Stimulated activated CD4-positive, alpha-beta T cell treated with anti-CD3 and anti-CD28 coated beads, Interleukin-4, amount 100 ng/mL, for 24 hours (primary cell): ENCODE measurements around the gene PDE4D.

Experiments used
- DNase-seq: peaks from one replicate; pipeline ENCODE4 v3.0.0-alpha.2; 2020

The PDE4D gene

DNA sequence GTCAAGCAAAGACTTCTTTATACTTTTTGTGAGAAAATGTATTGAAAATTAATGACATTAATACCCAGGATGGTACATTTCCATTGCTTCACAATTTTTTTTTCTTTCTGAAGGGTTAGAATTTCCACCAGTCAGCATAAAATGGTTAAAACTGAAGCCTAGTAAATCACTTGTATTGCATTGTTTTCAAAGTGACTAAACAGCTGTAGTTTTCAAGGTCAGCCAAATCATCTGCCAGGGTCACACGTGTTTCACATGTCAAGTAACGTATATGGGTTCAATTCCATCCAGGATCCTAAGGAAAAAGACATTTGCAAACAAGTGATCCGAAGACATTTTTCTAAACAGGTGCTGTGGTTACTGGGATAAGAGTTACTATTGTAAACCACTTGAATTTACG, 736.5 kb downstream of the PDE4D start:
- DNase-seq = no peak

GRCh38 chr5:59152701-59153245, 740.8 kb downstream of the PDE4D start:
- DNase-seq = no peak

DNA sequence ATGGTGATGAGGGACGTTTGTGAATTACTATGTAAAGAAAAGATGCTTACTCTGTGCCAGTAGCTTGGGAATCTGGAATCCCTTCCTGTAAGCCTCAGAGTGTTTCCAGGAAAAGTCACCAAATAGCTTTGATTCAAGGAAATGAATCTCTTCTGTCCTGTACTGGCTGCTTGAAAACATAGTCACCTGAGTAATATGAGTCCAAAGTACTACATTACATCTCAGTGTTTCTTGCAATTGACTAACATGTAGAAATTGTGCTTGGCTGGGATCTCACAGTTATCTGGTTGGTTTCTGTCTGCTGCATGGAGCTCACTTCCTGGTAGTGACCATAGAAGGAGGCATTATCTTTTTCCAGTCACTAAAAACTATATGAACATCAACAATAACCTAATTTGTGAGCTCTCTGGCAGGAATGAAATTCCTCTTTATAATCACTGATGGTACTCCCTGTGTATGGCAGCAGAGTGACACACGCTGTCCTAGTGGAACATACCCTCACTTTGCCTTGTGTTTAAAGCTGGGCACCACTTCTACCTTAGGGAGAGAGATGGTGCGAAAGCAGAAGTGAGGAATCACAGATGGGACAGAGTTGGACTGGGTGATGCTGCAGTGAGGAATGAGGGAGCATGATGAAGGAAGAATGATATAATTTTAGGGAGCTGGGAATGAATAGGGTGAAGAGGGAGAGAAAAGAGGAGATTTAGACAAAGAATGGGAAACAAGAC, 742.2 kb downstream of the PDE4D start:
- no peak for DNase-seq

- no peak for DNase-seq
These were observed 743.7 kb downstream of the PDE4D start for GRCh38 chr5:59149827-59150226.

- no peak for DNase-seq
These were observed 744.3 kb downstream of the PDE4D start for GRCh38 chr5:59149271-59149670.

GRCh38 chr5:59146729-59147128, 746.8 kb downstream of the PDE4D start:
- DNase-seq = no peak

- DNase-seq = no peak
These were observed 749.6 kb downstream of the PDE4D start for GRCh38 chr5:59143926-59144333.

- DNase-seq = no peak
These were observed 750.6 kb downstream of the PDE4D start for GRCh38 chr5:59142927-59143326.

DNA sequence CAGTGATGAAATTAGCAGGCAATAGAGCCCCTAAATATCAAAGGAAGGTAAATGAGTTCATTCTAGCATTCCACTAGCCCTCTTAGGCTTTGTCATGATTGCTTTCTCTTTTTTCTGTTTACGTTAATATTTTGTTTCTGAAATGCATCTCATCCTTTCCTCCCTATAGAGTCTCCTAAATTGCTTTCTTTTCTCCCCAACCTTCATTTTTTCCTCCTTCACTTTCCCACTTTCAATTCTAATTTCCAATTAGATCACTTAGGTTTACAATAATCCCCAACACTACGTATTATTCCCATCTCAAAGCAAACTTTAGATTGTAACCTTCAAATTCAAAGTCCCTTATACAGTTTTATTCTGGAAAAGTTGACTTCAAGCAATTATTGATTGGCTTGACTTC, 751.4 kb downstream of the PDE4D start:
- no peak for DNase-seq

DNA sequence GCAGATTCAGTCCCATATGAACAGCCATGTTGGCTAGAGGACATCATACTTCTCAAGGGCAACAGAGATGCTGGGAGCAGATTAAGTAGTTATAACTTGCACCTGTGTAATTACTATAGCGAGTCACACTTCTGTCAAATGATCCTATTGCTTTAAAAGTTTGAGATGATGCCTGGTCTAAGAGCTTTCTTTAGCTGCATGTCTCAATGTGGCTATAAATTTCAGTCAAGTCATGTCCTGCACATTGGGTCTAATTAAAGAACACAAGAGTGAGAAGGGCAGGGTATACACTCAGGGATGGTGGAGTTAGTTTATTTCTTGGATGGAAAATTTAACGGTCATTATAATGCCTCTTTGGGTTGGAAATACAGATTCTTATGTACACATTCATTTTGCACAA, 753.4 kb downstream of the PDE4D start:
- no peak for DNase-seq

GRCh38 chr5:59139695-59140094, 753.8 kb downstream of the PDE4D start:
- DNase-seq = no peak

GRCh38 chr5:59138509-59138908, 755.0 kb downstream of the PDE4D start:
- DNase-seq = no peak

GRCh38 chr5:59137846-59138245, 755.7 kb downstream of the PDE4D start:
- no peak for DNase-seq

GRCh38 chr5:59136549-59136948, 757.0 kb downstream of the PDE4D start:
- DNase-seq = no peak

DNA sequence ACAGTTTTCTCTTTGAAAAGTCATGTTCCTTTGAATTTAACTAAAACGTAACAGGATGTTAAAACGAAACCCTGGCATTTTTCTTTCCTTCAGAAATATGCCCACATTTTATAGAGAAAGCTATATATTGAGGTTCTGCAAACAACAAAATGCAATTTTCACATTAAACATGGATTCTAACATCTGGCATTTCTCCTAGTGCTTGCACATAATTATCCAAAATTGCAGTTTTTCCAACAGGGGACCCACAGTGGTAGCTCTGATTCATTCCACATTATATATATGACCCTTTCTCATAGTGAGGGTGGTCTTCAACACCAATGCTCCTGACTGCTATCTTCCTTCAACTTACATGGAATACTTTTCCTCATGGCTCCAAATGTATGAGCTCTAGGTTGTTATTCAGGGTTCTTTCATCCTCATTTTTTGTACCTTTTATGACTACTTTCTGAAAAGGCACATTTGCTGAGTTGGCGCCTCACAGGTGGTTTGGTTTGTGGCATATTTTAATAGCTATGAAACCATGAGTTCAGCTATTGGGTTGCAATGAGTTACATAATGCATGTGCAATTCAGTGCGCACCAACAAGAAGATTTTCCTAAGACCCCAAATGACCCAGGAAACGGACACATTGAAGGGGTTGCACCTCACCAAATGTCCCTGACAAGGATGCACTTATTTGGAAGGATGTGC, 758.9 kb downstream of the PDE4D start:
- DNase-seq = no peak

DNA sequence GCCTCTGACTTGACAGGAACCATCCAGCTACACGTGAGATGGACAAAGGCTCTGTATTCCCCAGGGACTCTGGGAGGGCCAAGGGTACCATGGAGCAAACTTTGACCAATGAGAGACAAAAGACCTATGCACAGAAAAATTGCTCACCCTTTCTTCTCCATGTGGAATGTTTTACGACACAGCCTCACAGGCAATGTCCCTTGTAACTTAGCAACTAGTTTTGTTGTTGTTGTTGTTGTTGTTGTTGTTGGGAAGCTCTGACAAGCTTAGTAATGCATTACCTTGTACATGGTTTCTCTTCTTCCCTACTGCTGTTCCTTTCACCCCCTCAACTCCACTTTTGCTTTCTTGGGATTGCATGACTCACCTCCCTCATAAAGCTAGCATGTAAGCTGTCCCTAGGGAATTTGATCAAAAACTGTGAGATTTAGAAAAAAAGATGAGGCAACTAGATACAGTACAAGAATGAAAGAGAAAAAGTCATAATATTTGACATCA, 759.7 kb downstream of the PDE4D start:
- no peak for DNase-seq

- DNase-seq = no peak
These were observed 761.4 kb downstream of the PDE4D start for GRCh38 chr5:59132131-59132530.

DNA sequence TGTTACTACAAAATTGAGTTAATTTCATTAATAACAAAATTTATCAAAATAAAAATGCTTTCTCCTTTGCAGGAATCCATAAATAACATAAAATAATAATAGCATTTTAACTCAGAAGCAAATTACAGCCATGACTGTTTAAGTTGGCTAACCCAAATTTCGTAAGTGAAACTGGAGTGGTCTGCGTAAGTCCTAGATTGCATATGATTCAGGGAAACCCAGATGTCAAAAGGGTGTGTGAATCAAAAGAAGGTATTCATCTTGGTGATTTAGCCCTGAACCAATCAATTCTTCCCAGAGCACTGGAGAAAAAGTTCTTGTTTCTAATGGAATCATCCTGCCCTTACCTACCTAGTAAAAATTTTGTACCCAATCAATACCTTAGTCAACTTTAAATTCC, 763.1 kb downstream of the PDE4D start:
- no peak for DNase-seq

GRCh38 chr5:59128646-59129290, 764.8 kb downstream of the PDE4D start:
- no peak for DNase-seq

DNA sequence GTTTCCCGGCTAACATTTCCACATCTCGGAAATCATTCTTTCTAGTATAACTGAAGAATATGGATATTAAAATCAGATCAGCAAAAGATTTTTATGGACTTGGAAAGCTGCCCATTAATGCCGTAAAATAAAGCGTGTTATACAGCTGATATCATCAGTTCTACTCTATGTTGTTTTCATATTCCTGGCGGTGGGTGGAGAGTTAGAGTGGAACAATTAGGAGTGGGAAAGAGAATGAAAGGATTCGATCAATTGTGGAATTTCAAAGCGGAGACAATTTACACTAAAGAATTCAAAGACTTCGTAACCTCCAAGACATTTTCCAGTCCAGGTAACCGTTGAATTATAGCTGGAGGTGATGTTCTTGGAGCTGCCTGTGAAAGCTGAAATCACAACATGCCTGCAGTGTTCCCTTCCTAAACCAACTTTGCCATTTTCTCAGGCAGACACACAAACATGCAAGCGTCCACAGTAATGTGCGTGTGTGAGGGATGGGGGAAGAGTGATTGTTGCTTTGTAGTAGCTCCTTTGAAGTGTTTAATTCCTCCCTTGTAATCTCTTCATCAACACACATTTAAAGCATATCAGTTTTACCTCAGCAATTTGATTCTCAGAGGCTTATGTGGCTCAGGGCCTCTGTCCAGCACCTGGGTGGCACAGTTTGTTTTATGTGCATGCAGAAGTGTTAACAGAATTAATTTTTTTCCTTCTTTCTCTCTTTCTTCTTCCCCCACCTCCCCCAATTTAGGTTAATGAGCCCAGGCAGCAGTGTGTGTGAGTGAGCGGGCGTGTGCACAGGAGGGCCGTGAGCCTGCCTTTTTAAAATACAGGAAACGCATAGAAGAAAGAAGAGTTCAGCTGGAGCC, 766.6 kb downstream of the PDE4D start:
- no peak for DNase-seq

DNA sequence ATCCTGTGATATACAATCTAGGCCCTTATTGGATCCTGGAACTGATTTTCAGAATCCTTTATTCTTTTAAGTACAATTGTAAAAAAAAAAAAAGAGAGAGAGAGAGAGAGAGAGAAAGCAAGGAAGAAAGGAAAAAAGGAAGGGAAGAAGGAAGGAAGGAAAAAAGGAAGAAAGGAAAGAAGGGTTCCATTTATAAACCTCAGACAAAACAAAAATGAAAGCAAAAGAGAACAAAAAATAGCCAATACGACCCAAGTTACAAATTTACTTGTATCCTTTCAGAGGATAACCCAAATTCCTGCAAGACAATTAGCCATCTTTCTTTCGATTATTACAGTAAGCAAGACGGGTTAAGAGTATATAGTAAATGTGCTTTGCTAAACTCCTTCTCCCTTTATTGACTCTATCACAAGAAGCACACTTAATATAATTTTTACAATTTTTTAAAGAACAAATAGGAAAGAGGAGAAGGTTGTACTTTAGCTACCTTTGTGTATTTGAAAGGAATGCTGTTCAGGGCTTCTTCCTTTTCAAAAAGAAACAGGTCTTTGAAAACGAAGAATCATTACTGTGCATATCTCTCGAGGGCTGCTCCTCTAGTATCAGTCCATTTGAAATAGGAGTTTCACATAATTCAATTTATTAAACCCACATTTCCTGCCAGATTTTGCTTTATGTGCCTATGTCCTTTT, 767.4 kb downstream of the PDE4D start:
- no peak for DNase-seq
